ENCODE measurements around the gene KLRC3. TPM values are rescaled to one million over a fixed set of nuclear protein-coding genes. Genes with fewer than 3 reads are reported as not detected.
"Not testable (repeated sequence)": the region's sequence is repeated elsewhere in the genome, so short reads cannot be mapped to it uniquely, and the experiment has no call there.

The KLRC3 gene
- total RNA-seq, 1 donor from 2014 or later: not detected

- no peak overlapping the region for H3K4me3 Mint-ChIP-seq (ENCODE audit: low read depth)
- H3K4me1 Mint-ChIP-seq (ENCODE audit: low read depth): peaks cover 4% of the 10 kb centered on the region
- H3K27ac Mint-ChIP-seq: no peak overlapping the region
- H3K9me3 Mint-ChIP-seq: no peaks in the 10 kb centered on the region
- no peaks in the 10 kb centered on the region for H3K36me3 Mint-ChIP-seq (ENCODE audit: low read depth)
- peaks cover 22% of the 10 kb centered on the region for H3K27me3 Mint-ChIP-seq (ENCODE audit: low read depth)
- intact Hi-C loops (cut with micrococcal nuclease): no loop called here
- DNase-seq (ENCODE audit: low spot score): no peak
Measured at GRCh38 chr12:10395390-10395998, 24.9 kb downstream of the KLRC3 start.

- H3K9me3 Mint-ChIP-seq; H3K36me3 Mint-ChIP-seq (ENCODE audit: low read depth); H3K4me3 Mint-ChIP-seq (ENCODE audit: low read depth); DNase-seq (ENCODE audit: low spot score); H3K27ac Mint-ChIP-seq; intact Hi-C loops (cut with micrococcal nuclease); H3K4me1 Mint-ChIP-seq (ENCODE audit: low read depth): not testable (repeated sequence)
- peaks cover 25% of the 10 kb centered on the region for H3K27me3 Mint-ChIP-seq (ENCODE audit: low read depth)
Measured at GRCh38 chr12:10394531-10395152, 25.8 kb downstream of the KLRC3 start.

- Mint-ChIP-seq H3K9me3 (no peaks in the 10 kb centered on the region), H3K4me3 (ENCODE audit: low read depth) (no peak overlapping the region), H3K27me3 (ENCODE audit: low read depth) (peaks cover 29% of the 10 kb centered on the region), H3K4me1 (ENCODE audit: low read depth) (peaks cover 4% of the 10 kb centered on the region), H3K36me3 (ENCODE audit: low read depth) (no peaks in the 10 kb centered on the region), H3K27ac (no peak overlapping the region)
- intact Hi-C loops (cut with micrococcal nuclease): no loop called here
- no peak for DNase-seq (ENCODE audit: low spot score)
Measured at GRCh38 chr12:10393291-10393690, 27.1 kb downstream of the KLRC3 start.

GRCh38 chr12:10392394-10392930 lies 27.9 kb downstream of the KLRC3 start:
- H3K27me3 Mint-ChIP-seq (ENCODE audit: low read depth): peaks cover 24% of the 10 kb centered on the region
- no peak overlapping the region for H3K4me3 Mint-ChIP-seq (ENCODE audit: low read depth)

GRCh38 chr12:10390991-10391390 lies 29.4 kb downstream of the KLRC3 start:
- DNase-seq (ENCODE audit: low spot score); H3K9me3 Mint-ChIP-seq; intact Hi-C loops (cut with micrococcal nuclease); H3K4me1 Mint-ChIP-seq (ENCODE audit: low read depth); H3K36me3 Mint-ChIP-seq (ENCODE audit: low read depth); H3K4me3 Mint-ChIP-seq (ENCODE audit: low read depth); H3K27ac Mint-ChIP-seq: not testable (repeated sequence)
- H3K27me3 Mint-ChIP-seq (ENCODE audit: low read depth): peaks cover 25% of the 10 kb centered on the region

More at GRCh38 chr12:10392394-10392930, 27.9 kb downstream of the KLRC3 start:
- no peak for DNase-seq (ENCODE audit: low spot score)
- H3K27ac Mint-ChIP-seq: no peak overlapping the region
- H3K36me3 Mint-ChIP-seq (ENCODE audit: low read depth): no peaks in the 10 kb centered on the region
- intact Hi-C loops (cut with micrococcal nuclease): no loop called here
- H3K4me1 Mint-ChIP-seq (ENCODE audit: low read depth): peaks cover 4% of the 10 kb centered on the region
- no peaks in the 10 kb centered on the region for H3K9me3 Mint-ChIP-seq

GRCh38 chr12:10389904-10390303 lies 30.5 kb downstream of the KLRC3 start, which contains the start of gene KLRK1:
KLRK1 (minus strand) TSS chr12:10390041; CDS start chr12:10388810, 1,231 bp downstream.
- no peak within 1 kb of the TSS for H3K4me3 Mint-ChIP-seq (ENCODE audit: low read depth)
- no peak for DNase-seq (ENCODE audit: low spot score)
- H3K36me3 Mint-ChIP-seq (ENCODE audit: low read depth): no peaks in the 10 kb centered on the region
- no peaks in the 10 kb centered on the region for H3K9me3 Mint-ChIP-seq
- intact Hi-C loops (cut with micrococcal nuclease): no loop called here
- H3K27ac Mint-ChIP-seq: no peak within 1 kb of the TSS
- peaks cover 4% of the 10 kb centered on the region for H3K4me1 Mint-ChIP-seq (ENCODE audit: low read depth)
- peaks cover 31% of the 10 kb centered on the region for H3K27me3 Mint-ChIP-seq (ENCODE audit: low read depth)

- H3K9me3 Mint-ChIP-seq: no peaks in the 10 kb centered on the region
- intact Hi-C loops (cut with micrococcal nuclease): no loop called here
- DNase-seq (ENCODE audit: low spot score): no peak
- peaks cover 2% of the 10 kb centered on the region for H3K4me1 Mint-ChIP-seq (ENCODE audit: low read depth)
- H3K27ac Mint-ChIP-seq: no peak overlapping the region
- peaks cover 35% of the 10 kb centered on the region for H3K27me3 Mint-ChIP-seq (ENCODE audit: low read depth)
- H3K36me3 Mint-ChIP-seq (ENCODE audit: low read depth): no peaks in the 10 kb centered on the region
- H3K4me3 Mint-ChIP-seq (ENCODE audit: low read depth): no peak overlapping the region
Measured at GRCh38 chr12:10388624-10389413, 31.6 kb downstream of the KLRC3 start.

GRCh38 chr12:10387498-10387897 lies 32.9 kb downstream of the KLRC3 start:
- not testable (repeated sequence) for H3K4me3 Mint-ChIP-seq (ENCODE audit: low read depth)

GRCh38 chr12:10386857-10387256 lies 33.5 kb downstream of the KLRC3 start:
- peaks cover 36% of the 10 kb centered on the region for H3K27me3 Mint-ChIP-seq (ENCODE audit: low read depth)
- H3K27ac Mint-ChIP-seq: no peak overlapping the region
- intact Hi-C loops (cut with micrococcal nuclease): no loop called here

More at GRCh38 chr12:10387498-10387897, 32.9 kb downstream of the KLRC3 start:
- H3K4me1 Mint-ChIP-seq (ENCODE audit: low read depth); DNase-seq (ENCODE audit: low spot score); H3K36me3 Mint-ChIP-seq (ENCODE audit: low read depth); H3K9me3 Mint-ChIP-seq; intact Hi-C loops (cut with micrococcal nuclease); H3K27ac Mint-ChIP-seq: not testable (repeated sequence)
- H3K27me3 Mint-ChIP-seq (ENCODE audit: low read depth): peaks cover 37% of the 10 kb centered on the region

GRCh38 chr12:10385166-10385613 lies 35.2 kb downstream of the KLRC3 start:
- H3K36me3 Mint-ChIP-seq (ENCODE audit: low read depth): no peaks in the 10 kb centered on the region
- no peaks in the 10 kb centered on the region for H3K9me3 Mint-ChIP-seq
- no peak overlapping the region for H3K4me3 Mint-ChIP-seq (ENCODE audit: low read depth)
- intact Hi-C loops (cut with micrococcal nuclease): no loop called here
- H3K4me1 Mint-ChIP-seq (ENCODE audit: low read depth): peaks cover 7% of the 10 kb centered on the region
- no peak for DNase-seq (ENCODE audit: low spot score)
- no peak overlapping the region for H3K27ac Mint-ChIP-seq
- peaks cover 41% of the 10 kb centered on the region for H3K27me3 Mint-ChIP-seq (ENCODE audit: low read depth)

More at GRCh38 chr12:10386857-10387256, 33.5 kb downstream of the KLRC3 start:
- no peak for DNase-seq (ENCODE audit: low spot score)
- Mint-ChIP-seq H3K4me1 (ENCODE audit: low read depth) (peaks cover 2% of the 10 kb centered on the region), H3K4me3 (ENCODE audit: low read depth) (no peak overlapping the region), H3K9me3 (no peaks in the 10 kb centered on the region), H3K36me3 (ENCODE audit: low read depth) (no peaks in the 10 kb centered on the region)

- no peaks in the 10 kb centered on the region for H3K36me3 Mint-ChIP-seq (ENCODE audit: low read depth)
- no peaks in the 10 kb centered on the region for H3K9me3 Mint-ChIP-seq
- H3K27ac Mint-ChIP-seq: no peak overlapping the region
- intact Hi-C loops (cut with micrococcal nuclease): no loop called here
- peaks cover 5% of the 10 kb centered on the region for H3K4me1 Mint-ChIP-seq (ENCODE audit: low read depth)
- peaks cover 34% of the 10 kb centered on the region for H3K27me3 Mint-ChIP-seq (ENCODE audit: low read depth)
- H3K4me3 Mint-ChIP-seq (ENCODE audit: low read depth): no peak overlapping the region
- no peak for DNase-seq (ENCODE audit: low spot score)
Measured at GRCh38 chr12:10384191-10384590, 36.2 kb downstream of the KLRC3 start.

- peaks cover 5% of the 10 kb centered on the region for H3K4me1 Mint-ChIP-seq (ENCODE audit: low read depth)
- no peaks in the 10 kb centered on the region for H3K9me3 Mint-ChIP-seq
- no peak for DNase-seq (ENCODE audit: low spot score)
- H3K27me3 Mint-ChIP-seq (ENCODE audit: low read depth): peaks cover 28% of the 10 kb centered on the region
- intact Hi-C loops (cut with micrococcal nuclease): no loop called here
- H3K27ac Mint-ChIP-seq: no peak overlapping the region
- H3K4me3 Mint-ChIP-seq (ENCODE audit: low read depth): no peak overlapping the region
- no peaks in the 10 kb centered on the region for H3K36me3 Mint-ChIP-seq (ENCODE audit: low read depth)
Measured at GRCh38 chr12:10381928-10382628, 38.3 kb downstream of the KLRC3 start.

Measured in activated T-helper 2 cell treated with anti-CD3 and anti-CD28 coated beads, Interferon-gamma antibody, Interleukin-2, Interleukin-4, amounts not matched to agents 10 μg/mL and 5 μg/mL and 100 μg/mL, durations not matched to agents 14 hours and 24 hours and 36 hours (primary cell).